HG03521 (cell line): ENCODE results near the gene NARF.
"Not testable (repeated sequence)": the region's sequence is repeated elsewhere in the genome, so short reads cannot be mapped to it uniquely, and the experiment has no call there.

Experiments
- ATAC-seq: cut with Tn5 transposase; IDR thresholded peaks from one replicate; pipeline ENCODE4 v1.9.1; 2021; ENCODE audit warnings: mild to moderate bottlenecking, moderate library complexity; ENCODE audit not compliant: unreplicated experiment

NARF gene

DNA sequence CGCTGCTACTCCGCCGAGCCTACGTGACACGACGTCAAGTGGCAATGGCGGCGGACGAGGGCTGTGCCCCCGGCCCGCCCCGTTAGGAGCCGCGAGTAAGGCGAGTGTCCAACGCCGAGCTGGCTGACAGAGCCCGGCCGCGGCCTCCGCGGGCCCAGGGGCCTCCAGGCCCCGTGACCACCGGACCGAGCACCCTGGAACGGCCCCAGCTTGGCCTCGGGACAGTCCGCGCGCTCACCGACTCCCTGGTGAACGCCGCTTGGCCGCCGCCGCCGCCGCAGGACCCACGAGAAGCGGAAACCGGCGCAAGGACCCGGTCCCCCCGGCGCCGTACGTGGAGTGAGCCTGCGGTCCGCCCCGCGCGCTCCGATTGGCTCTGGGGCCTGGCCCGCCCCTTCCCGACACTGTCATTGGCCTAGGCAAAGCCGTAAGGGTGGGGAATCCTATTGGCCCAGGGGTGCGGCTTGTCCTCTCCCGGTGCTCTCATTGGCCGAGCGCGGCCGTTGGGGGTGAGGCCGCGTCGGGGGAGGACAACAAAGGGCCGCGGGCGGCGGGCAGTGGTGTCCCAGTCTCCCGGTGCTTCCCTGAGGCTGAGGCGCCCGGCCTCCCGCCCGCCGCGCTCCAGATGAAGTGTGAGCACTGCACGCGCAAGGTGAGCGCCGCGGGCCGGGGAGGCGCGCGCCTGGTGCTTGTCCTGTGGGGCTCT is at the start of gene NARF:
TSS of gene NARF (plus strand) at position 563 of the 706 bp plus-strand sequence. CDS start at position 626, 63 bp downstream.
- ATAC-seq, result peak; percentile 92

DNA sequence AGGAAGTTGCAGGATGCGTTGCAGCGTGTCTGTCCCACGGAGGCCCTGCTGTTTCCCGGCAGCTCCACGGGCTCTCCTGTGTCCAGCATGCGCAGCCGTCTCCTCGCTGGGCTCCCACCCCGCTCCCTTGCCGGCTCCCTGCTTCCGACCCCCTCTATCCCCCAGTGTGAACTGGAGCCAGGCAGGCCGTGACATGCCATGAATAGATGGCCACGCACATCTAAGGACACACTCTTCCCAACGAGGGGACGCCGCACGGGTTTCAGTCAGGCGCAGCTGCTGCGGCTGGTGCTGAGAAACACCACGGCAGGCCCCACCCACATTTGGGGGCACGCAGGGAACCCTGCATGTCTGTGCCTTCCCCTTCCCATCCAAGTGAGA is 49.6 kb upstream of the NARF start:
- ATAC-seq, result no peak

DNA sequence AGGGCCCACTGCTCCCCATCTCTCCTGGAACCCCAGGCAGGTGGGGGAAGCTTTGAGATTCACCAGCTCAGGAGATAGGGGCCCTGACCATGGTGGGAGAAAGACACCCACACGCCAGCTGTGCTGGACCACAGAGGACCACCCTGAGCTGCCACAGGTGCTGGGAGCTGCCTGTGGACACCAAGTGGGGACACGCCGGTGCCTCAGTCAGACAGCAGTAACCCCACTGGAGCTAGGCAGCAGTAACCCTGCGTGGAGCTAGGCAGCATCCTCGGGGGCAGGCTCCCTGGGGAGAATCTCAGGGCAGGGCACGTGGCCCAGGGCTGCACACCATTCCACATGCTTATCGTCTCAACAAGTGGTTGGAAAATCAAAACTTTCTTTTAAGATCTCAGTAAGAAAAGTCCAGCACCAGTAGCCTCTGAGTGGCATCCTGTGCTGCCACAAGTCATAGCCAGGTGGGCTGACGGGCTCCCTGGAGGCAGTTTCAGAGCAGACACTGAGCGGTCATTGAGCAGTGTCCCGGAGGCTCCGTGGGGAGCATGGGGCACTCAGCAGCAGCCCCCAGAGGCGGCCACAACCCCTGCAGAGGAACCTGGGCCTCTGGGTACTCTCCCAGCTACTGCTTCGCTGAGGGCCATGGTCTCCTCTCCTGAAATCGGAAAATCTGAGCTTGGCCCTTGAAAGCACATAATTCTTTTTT is 48.4 kb upstream of the NARF start:
- no peak for ATAC-seq

DNA sequence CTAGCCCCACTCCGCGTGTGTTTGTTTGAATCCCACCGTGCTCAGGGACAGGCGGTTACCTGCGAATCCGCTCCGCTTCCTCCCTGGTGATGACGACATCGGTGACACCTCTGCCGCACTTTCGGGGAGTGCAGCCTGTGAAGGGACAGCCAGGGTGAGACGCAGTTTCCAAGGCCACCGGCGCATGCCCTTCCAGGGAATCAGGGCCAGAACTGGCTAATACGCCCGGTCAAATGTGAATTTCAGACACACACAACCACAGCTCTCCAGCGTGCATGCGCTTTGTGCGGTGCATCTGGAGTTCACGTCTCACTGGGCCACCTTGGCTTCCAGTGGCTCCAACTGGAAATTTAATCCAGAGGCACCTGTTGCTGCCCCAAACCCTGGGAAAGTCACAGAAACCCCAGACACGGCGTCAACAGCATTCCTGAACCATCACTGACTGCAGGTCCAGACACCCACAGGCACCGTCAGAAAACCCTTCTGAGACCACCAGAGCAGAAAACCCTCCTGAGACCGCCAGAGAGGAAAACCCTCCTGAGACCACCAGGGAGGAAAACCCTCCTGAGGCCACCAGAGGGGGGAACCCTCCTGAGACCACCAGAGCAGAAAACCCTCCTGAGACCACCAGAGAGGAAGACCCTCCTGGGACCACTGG is 47.0 kb upstream of the NARF start:
- no peak for ATAC-seq

DNA sequence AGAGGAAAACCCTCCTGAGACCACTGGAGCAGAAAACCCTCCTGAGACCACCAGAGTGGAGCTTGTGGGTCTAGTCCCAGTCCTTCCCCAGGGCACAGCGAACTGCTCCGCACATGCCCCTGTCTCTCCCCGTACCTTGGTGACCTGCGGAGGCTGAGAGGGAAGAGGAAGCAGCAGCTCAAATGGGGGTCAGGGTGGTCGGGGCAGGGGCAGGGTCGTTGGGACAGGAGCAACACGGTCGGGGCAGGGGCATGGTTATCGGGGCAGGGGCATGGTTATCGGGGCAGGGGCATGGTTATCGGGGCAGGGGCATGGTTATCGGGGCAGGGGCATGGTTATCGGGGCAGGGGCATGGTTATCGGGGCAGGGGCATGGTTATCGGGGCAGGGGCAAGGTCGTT is 46.5 kb upstream of the NARF start:
- ATAC-seq, result not testable (repeated sequence)

DNA sequence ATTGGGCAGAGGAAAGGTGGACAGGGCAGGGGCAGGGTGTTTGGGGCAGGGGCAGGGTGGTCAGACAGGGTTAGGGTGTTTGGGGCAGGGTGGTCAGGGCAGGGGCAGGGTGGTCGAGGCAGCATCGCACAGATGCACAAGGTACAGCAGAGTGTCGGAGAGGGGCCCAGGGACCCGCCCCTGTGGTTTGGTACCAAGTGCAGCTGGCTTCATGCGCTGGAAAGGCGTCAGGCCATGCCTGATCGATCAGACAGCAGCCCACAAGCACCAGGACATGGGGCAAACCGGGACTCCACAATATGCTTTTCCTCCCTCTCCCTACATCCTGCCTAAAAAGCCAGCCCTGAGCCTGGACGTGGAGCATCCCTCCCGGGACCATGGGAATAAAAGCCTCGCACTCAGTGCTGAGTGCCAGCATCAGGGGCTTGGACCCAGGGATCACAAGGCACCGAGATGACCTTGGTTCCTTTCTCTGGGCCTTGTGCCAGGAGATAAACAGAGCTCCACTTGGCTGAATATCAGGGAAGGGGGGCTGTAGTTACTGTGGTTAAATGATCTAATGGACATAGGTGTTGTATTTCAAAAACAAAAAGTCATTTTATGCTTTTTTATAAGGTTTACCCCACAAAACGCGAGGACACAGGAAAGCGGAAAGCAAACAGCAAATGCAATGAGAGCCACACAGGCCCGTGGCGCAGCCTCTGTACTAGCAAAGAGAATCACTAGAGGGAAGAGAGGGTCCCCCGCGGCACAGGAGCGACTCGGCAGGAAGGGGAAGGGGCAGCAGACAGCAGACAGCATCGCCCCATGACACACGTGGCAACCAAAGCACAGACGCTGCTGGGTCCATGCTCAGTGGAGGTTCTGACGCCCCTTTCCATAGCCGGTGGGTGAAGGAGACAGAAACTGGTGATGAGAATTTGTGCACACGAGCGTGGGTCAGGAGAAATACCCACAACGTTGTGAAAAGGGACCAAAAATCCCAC is 45.7 kb upstream of the NARF start:
- ATAC-seq, result no peak

DNA sequence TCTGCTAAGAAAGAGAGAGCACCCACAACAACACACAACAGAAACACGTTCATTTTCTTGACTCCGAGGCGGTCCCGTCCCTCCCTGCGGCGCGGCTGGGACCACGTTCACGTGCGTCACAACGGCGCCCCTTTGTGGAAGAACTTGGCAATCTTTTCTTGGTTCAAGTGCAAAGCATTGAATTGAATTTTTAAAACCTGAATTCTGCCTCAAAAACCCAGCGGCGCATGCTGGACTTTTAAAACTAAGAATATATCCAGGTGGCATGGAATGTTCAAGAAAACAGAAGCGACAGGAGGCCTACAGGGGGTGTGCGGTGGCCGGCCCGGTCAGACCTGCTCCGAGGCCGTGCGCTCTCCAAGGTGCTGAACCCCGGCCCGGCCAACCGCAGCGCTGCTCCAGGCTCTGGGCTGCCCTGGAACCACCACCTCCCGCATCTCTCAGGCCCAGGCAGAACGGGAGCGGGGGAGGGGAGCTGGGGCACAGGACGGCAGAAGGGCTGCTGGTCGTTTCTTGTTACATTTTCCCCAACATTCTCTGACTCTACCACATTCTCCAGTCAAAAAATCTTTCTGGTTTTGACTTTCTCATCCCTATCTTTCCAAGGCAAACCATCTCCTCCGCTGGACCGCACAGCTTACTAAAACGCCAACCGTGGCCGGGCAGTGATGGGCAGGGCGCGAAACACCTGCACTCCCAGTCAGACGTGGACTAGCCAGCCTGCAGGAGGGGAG is 43.8 kb upstream of the NARF start:
- no peak for ATAC-seq

DNA sequence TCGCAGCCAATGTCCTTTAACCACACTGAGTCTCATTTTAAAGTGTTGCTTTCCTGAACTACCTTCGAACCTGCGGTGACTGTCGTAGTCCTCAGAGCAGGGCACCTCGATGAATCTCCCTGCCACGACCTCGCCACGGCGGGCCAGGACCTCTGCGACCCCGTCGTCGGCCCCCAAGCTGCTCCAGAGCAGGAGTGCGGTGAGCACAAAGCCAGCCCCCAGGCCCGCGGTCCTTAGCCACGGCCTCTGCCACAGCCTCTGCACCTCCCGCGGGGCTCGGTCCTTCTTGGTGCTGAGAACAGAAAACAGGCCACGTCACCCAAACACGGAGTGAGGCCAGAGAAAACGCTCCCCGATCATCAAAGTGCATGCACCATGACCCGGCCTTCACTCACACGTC is 43.2 kb upstream of the NARF start:
- no peak for ATAC-seq

DNA sequence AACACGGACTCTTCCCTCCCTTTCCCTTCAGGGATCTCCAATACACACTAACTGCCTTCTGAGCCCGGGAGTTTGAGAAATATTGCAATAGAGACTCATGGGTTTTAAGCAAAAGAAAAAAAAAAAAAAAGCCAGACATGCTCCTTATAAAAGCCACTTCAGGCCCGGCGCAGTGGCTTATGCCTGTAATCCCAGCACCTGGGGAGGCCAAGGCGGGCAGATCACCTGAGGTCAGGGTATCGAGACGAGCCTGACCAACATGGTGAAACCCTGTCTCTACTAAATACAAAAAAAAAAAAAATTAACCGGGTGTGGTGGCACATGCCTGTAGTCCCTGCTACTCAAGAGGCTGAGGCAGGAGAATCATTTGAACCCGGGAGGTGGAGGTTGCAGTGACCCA is 42.8 kb upstream of the NARF start:
- ATAC-seq, result no peak

DNA sequence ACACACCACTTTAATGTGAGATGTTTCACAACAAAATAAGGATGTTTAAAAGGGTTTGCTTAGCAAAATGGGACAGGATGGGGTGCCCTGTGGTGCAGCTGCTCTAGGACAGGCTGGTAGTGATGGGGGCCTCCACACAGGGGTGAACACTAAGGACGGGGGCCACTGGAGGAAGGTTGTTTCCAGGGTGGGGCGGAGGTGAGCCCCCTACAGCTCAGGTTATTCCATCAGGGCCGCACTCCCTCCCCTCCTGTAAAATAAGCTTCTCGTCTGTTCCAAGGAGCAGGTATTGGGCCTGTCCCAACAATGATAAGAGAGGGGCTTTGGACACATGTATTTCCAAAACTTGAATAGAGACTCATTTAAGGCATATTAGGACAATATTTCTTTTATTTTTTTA is 42.3 kb upstream of the NARF start:
- no peak for ATAC-seq

DNA sequence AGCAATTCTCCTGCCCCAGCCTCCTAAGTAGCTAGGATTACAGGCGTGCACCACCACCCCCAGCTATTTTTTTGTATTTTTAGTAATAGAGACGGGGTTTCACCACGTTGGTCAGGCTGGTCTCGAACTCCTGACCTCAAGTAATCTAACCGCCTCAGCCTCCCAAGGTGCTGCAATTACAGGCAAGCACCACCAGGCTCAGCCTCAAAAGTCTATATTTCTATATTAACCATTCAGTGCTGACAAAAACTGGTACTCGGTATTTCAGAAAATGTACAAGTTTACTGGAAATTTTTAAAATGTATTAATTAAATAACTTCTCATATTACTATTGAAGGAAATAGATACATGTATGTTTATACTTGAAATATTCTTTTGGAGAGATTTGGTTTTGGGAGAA is 41.8 kb upstream of the NARF start:
- ATAC-seq, result no peak

DNA sequence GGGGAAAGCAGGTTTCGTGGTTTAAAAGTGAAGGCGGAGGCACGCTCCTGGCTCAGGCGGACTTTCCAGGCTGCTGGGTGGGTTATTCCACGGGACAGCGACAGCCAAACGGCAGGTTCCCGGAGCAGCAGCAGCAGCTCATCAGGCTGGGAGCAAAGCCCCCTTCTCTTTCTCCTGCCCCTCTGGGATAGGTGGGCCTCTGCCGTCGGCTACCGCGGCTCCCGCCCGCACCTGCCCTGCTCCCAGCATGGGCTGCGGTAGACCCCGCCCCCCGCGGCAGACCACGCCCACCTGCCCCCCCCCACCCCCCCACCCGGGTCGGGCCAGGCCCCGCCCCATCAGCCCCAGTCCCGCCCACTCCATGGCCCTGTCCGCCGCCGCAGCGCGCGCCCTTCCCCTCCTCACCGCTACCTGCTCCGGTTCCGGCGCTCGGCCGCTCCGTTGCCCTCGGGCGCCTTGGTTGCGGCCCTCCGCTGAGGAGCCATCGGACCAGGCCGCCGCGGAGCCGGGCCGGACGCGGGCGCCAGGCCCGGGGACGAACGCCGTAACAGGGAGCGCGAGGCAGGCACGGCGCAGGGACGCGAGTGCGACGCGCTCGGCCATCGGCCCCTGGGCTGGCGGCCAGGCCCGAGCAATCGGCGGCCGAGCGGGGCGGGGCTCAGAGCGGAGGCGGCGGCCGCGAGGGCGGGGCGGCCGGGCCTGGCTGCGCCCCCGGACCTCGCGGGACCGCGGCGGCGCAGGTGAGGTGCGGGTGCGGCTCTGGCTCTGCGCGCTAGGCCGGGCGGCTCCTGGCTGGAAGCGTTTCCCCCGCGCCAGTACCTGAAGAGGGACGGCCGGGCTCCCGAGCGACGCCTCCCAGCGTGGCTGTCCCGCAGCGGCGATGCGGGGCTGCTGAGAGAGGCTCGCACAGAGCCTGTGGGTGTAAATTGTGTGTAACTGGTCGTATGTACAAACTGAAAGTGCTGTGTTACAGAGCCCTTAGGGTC is 40.2 kb upstream of the NARF start, which contains the start of the genes HEXD and OGFOD3:
TSS of gene HEXD (plus strand) at position 347 of the 986 bp plus-strand sequence. CDS start 1,453 bp downstream, outside the sequence.
TSS of gene OGFOD3 (minus strand) at position 586 of the 986 bp plus-strand sequence. CDS start at position 485, 101 bp downstream.
- ATAC-seq, result peak; percentile 84

DNA sequence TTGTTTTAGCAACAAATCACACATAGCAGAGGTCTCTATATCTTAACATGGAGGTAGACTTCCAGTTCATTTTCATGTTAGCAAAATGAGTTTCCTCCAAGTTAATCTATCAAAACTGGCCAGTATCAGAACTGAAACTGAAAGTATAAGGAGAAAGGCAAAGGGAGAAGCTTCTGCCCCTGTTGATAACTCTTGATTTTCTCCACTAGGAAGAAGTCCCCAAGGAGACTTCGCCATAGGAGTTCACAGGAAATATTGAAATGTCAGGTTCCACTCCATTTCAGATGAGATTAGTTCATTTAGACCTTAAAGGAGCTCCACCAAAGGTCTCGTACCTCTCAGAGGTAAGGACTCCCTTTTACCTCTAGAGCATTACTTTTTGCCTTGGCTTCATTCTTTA is 39.0 kb upstream of the NARF start:
- ATAC-seq, result no peak

DNA sequence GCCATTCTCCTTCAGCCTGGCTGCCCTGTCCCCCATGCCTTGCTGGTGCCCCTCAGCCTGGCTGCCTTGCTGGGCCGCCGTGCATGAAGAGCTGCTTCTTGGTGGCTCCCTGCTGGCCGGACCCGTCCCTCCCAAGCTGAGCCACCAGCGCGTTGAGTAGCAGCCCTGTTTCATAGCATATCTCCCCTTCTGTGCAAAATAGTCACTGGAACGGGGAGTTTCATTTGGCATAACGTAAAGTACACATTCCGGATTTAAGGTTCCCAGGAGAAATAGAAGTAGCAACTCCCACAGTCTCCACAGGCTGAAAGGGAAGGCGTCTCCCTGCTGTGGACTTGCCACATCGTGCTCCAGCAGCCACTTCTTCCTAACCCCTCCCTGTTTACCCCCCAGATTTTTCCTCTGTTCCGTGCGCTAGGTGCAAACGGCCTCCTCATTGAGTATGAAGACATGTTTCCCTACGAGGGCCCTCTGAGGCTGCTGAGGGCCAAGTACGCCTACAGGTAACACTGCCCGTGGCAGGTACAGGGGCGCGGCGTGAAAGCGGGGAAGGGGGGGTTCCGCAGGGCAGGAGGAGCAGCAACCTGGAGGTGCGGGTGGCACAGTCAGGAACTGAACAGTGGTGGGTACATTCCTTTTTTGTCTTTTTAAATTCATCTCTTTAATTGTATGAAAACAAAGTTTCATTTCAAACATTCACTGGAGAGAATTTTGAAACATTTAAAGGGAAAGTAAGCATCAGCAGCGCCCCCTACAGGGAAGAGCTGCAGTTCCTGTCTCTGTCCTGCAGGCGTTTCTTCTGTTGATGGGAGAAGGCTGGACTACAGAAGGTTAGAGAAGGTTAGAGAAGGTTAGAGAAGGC is 34.3 kb upstream of the NARF start:
- no peak for ATAC-seq

DNA sequence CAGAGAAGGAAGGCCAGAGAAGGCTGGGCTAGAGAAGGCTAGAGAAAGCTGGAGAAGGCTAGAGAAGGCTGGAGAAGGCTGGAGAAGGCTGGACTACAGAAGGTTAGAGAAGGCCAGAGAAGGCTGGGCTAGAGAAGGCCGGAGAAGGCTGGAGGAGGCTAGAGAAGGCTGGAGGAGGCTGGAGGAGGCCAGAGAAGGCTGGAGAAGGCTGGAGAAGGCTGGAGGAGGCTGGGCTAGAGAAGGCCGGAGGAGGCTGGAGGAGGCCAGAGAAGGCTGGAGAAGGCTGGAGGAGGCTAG is 33.7 kb upstream of the NARF start:
- no peak for ATAC-seq

DNA sequence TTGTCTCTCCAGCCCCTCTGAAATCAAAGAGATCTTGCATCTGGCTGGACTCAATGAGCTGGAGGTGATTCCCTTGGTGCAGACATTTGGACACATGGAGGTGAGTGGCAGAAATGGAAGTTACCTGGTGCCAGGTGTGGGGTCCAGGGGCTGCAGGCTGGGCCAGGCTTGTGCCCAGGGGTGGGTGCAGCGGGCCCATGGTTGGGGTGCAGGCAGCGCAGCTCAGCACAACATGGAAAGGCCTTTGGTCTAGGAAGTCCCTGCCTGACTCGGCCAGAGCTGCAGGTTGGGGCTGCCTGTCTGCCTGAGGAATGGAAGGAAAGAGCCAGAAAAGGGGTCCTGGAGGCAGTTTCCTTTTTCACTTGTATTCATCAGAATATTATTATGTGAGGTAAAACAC is 30.0 kb upstream of the NARF start:
- no peak for ATAC-seq

DNA sequence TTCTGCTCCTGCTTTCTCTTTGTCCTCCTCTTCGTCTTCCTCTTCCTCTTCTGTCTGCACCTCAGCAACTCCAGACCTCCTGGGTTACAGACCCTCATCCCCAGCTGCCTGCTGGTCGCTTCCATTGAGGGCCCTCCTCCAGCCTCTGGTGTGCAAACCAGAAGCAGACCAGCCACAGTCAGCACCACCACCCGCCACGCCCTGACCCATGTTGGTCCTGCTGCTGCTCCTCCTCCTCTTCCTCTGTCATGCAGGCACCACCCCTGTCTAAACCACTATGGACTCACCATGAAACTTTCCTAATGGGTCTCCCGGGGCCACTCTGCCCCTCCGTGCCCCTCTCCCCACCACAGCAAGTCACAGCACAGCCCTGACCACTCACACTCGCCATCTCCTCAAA is 28.7 kb upstream of the NARF start:
- ATAC-seq, result no peak

DNA sequence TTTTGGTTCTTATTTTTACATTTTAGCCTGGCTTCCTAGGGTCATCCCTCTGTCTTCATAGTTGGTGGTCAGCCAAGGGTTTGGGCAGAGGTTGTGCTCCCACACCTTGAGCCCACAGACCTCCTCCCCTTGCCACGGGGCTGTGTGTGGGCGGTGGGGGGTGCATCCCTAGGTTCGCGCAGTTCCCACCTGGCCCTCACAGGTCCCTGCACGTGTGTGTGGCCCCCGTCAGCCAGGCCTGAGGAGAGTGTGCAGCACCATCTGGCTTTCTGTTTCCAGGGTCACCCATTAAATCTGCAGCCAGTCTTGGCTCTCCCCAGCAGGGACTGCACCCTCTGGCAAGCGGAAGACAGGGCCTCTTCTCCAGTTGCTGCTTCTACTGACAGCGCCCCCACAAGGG is 26.5 kb upstream of the NARF start:
- no peak for ATAC-seq
